CD4-positive, alpha-beta T cell treated with Interleukin-1 beta for 1 hour (primary cell): ENCODE measurements around the gene LSS.
"Not testable (repeated sequence)": the region's sequence is repeated elsewhere in the genome, so short reads cannot be mapped to it uniquely, and the experiment has no call there.

Experiments
- DNase-seq, 2 donors: peaks; one replicate each; pipeline ENCODE4 v3.0.0-alpha.2; 2020 to 2022

The LSS gene

DNA sequence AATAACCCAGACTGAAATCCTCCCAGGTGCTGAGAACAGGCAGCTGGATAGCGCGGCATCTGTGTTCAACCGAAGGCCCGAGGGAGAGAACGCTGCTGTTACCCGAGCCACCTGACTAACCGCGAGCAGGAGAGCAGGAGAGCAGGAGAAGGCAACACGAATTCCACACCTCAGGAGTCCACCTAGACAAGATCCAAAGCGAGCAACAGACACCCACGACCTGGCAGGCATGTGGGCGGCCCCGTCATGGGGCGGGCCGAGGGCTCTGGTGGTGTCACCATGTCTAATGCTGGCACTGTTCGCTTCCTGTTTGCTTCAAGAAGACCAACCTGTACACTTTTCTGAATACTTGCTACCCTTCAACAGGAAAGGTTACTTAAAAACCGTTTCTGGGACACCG is 23.4 kb downstream of the LSS start:
- DNase-seq = no peak

- DNase-seq = no peak
Observed at GRCh38 chr21:46203203-46203600, 25.4 kb downstream of the LSS start.

- DNase-seq = no peak
Observed at GRCh38 chr21:46202592-46203202, 25.9 kb downstream of the LSS start.

DNA sequence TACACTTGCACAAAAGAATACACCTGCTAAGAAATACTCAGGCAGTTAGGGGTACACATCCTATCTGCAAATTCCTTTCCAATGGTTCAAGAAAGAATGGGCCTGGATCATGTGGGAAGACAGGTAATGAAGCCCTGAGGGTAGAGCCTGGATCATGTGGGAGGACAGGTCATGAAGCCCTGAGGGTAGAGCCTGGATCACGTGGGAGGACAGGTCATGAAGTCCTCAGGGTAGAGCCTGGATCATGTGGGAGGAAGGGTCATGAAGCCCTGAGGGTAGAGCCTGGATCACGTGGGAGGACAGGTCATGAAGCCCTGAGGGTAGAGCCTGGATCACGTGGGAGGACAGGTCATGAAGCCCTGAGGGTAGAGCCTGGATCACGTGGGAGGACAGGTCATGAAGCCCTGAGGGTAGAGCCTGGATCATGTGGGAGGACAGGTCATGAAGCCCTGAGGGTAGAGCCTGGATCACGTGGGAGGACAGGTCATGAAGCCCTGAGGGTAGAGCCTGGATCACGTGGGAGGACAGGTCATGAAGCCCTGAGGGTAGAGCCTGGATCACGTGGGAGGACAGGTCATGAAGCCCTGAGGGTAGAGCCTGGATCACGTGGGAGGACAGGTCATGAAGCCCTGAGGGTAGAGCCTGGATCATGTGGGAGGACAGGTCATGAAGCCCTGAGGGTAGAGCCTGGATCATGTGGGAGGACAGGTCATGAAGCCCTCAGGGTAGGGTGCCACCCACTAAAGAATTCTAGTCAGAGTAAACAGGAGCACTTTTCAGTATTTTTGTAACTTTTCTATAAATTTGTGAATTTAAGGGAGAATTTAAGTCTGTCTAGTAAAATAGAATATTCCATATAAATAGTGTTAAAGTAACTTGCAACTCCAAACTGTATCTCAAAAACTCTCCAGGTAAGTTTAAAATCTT is 27.4 kb downstream of the LSS start:
- DNase-seq = not testable (repeated sequence)

GRCh38 chr21:46199436-46200373 is 28.9 kb downstream of the LSS start:
- no peak for DNase-seq

- no peak for DNase-seq
Observed at GRCh38 chr21:46196733-46197132, 31.8 kb downstream of the LSS start.

DNA sequence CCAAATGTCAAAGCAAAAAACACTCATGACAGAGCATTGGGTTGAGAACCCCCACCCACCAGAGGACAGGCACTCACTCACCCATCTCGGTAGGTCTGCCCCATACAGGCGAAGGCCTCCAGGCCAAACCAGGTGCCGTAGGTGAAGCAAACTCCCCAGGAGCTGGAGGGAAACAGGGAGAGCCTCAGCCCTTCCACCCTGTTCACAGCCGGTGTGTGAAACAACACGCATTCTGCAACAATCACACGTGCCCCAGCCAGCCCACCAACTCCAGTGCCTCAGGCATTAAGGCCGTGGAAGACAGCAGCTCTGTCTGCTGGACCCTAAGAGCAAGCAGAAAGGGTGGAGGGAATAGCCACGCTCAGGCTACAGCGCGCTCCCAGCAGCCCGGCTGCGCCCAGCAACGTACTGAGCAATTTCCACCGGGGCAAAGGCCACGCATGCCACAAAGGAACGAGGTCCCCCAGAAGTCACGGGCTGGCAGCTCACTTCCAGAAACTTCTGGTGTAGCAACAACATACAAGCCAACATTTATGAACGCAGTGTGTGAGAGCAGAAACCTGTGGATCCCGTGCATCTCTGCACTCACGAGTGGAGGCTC is 32.9 kb downstream of the LSS start:
- DNase-seq = no peak

GRCh38 chr21:46194374-46195334 is 33.9 kb downstream of the LSS start:
- DNase-seq = no peak

GRCh38 chr21:46193829-46194373 is 34.7 kb downstream of the LSS start:
- no peak for DNase-seq

DNA sequence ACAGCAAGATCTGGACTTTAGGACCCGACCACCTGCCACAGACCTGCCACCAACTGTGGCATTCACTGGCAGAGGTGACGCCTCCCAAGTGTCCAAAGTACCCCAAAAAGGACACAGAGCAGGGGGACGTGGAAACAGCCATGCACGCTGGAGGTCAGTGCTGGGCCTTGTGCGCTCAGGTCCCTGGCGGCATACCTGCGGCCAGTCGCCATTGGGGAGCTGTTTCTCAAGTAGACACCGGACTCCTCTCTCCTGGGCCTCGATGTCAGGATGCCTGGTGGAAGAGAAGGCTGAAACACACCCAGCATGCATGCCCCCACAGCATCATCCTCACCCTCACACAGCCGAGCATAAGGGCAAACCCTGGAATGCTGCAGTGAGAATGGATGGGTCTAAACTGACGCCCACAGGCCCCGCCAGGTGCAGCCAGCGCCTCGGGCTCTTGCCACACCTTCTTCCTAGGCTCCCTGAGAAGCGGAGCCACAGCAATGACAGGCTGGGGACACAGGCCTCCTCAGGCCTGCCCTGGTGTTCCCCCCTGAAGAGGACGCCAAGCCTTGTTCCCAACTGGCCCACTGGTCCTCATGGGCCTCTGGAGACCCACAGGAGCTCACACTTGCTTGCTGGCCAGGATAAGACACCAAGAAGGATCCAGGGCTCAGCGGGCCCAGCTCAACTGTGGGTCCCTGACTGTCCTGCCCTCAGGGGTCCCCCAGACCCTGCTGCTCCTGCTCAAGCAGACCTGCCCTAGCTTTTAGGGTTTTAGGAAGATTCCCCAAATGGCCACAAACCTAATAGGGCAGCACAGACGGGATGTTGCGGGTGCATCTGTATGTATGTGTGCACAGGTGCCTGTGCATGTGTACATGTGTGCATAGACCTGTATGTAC is 36.6 kb downstream of the LSS start:
- DNase-seq = no peak

DNA sequence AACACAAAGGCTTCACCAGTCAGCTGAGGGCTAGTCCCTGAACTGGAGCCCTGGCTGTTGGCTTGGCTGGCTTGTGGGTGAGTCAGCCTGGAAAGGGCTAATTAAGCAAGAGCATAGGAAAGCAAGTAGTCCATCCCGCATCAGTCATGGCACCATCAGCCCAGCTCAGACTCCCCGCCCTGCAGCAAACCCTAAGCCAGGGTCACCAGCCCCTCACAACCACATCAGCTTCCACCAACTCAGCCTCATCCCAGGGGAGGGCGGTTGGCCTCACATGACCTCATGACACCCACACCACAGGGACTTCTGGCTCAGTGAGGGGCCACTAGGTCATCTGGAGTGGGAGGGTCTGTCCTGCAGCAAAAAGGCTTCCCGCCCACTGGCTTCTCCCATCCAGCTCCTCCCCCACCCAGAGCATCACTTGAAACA is 37.3 kb downstream of the LSS start:
- no peak for DNase-seq

GRCh38 chr21:46190491-46191131 is 38.0 kb downstream of the LSS start:
- DNase-seq = no peak

DNA sequence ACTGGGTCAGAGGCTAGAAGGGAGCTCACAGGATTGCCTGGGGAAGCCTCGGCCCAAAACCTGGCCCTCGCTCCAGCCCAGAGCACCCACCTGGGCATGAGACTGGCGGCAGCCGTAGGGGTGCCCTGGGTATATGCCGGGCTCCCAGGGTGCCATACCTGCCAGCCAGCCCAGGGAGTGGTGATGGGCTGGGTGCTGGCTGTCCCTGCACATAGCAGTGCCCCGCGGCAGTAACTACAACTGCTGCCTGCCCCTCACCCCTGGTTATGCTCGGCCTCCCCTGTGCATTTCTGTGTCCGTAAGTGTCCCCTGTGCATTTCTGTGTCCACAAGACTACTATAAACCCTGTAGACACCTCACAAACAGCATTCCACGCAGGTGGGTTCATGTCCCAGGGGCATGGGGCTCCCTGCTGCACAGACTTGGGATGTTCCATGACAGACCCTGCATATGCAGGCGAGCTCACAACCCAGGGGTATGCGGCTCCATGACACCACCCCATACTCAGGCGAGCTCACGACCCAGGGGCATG is 38.5 kb downstream of the LSS start:
- no peak for DNase-seq

DNA sequence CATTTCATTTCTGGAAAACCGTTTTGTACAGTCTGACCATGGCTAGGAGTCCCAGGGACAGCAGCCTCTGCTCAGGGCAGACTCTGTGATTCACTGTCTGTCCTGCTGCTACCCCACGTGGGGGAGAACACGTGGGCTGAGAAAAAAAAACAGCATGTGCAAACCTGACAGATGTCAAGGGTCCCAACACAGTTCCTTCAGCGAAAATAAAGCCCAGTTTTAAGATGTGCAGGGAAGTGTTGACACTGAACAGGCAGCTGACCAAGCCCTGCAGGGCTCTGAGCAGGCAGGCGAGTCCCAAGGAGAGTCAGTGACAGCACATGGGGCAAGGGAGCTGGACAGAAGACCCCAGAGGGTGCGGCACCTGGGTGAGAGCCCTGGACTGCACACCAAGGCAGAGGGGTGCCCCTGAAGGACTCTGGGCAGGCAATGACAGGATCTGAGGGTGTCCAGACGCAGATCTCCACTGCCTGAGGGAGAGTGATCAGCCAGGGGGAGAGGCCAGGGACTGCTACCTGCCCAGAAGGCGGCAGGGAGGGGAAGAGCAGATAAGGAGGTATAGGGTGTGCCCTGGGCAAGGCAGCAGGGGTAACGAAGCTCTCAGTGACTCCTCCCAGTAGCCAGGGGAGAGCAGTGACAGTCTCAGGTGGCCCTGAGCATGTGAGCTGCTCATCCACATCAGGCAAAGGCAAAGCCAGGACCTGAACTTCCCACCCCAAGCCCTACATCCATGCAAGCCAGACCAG is 39.2 kb downstream of the LSS start:
- no peak for DNase-seq

DNA sequence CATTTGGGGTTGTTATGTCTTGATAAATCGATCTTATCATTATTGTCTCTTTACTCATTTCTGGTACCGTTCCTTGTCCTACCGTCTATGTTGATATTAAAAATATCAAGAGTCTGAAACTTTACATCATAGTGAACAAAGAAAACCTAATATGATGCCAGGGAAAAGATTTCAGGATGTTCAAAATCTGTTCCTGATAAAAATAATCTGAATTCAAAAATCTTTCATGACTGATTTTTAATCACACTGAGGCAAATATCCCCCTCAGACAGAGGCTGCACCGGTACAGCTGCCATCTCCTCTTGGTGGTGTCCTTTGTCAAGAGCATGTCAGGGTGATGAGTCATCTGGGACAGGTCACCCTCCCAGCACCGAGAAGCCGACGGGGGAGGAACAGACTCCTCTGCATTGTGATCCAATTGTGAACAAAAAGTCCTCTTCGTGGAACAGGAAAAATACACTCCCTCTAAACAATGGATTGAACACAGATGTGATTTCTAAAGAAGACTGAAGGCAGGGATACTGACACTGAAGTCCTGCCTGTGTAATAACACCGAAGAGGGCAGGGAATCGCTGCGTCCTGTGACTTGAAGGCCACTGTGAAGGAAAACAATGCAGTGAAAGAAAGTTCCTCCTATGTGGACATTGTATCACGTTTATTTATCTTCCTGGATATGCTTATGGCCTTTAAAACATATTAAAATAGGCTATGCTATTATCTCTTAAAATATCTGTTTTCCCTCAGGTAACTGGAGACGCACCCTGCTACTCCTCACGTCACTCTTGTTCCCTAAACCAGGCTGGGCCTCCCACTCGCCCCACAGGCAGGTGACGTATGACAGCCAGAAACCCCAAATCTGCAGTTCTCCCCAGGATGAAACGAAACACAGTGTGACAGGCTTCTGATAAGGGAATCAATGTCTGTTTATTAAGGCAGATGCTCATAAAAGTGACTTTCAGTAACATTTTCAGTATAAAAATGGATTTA is 40.1 kb downstream of the LSS start:
- no peak for DNase-seq

DNA sequence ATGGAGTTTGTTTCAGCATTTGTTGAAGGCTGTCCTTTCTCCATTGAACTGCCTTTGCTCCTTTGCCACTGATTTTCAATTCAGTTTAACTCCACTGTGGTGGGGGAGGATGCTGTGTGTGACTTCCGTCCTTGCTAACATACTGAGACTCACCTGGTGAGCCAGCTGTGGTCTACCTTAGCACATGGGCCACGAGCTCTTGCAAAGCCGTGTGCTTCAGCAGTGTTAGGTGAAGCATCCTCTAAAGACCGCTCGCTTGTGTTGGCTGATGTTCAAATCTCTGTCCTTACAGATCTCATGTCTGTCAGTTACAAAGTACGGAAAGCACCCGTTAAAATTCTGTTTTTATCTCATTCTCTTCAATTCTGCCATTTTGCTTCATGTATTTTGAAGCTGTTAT is 40.8 kb downstream of the LSS start:
- DNase-seq = no peak

- DNase-seq = no peak
Observed at GRCh38 chr21:46187261-46187660, 41.3 kb downstream of the LSS start.
